Measurements from ENCODE around the gene CNPY1.

DNA sequence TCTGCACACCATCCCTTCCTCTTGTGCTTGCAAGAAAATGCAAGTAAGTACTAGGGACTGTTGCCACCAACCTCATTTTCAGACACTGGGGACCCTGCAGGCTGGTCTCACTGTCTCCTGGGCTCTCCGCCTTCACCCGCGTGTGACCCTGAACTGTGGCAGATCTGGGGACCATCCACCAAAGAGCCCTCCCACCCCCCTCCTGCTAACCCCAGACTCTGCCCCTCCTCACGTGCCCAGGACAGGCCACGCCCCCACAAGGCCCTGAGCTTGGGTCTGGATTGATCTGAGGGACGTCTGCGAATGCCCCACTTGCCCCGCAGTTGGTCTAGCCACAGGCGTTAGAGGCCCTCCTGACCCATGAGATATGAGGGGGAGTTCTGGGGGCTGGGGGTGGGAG is 8.1 kb downstream of the CNPY1 start:
- TF ChIP-seq POLR2A (IDR thresholded peaks at IDR 0.05): no peak
- TF ChIP-seq, protein P1, sequence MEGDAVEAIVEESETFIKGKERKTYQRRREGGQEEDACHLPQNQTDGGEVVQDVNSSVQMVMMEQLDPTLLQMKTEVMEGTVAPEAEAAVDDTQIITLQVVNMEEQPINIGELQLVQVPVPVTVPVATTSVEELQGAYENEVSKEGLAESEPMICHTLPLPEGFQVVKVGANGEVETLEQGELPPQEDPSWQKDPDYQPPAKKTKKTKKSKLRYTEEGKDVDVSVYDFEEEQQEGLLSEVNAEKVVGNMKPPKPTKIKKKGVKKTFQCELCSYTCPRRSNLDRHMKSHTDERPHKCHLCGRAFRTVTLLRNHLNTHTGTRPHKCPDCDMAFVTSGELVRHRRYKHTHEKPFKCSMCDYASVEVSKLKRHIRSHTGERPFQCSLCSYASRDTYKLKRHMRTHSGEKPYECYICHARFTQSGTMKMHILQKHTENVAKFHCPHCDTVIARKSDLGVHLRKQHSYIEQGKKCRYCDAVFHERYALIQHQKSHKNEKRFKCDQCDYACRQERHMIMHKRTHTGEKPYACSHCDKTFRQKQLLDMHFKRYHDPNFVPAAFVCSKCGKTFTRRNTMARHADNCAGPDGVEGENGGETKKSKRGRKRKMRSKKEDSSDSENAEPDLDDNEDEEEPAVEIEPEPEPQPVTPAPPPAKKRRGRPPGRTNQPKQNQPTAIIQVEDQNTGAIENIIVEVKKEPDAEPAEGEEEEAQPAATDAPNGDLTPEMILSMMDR (IDR thresholded peaks at IDR 0.05 in 4 of 5, conservative IDR thresholded peaks at IDR 0.05 in 1 of 5): no peak

All from gastrocnemius medialis (tissue), 4 donors.